ENCODE data around the gene LRP2.

- TF ChIP-seq CTCF (IDR thresholded peaks at IDR 0.05) (no peak), POLR2AphosphoS5 (IDR thresholded peaks at IDR 0.05) (no peak), POLR2A (IDR thresholded peaks at IDR 0.05) (no peak), EP300 (IDR thresholded peaks at IDR 0.05) (no peak)
Measured at GRCh38 chr2:169106563-169107545, 255.5 kb downstream of the LRP2 start.

Data from stomach (tissue), 4 donors.